ENCODE data around the gene PTRHD1. TPM values are rescaled to one million over a fixed set of nuclear protein-coding genes. Genes with fewer than 3 reads are reported as not detected.

Gene PTRHD1
- total RNA-seq, 2 donors from 2014 or later = 37.2 to 38.2 TPM

GRCh38 chr2:24840962-24841945, 48.1 kb upstream of the PTRHD1 start:
- no peak overlapping the region for H3K9ac ChIP-seq (ENCODE audit: extremely low read depth, low read length, poor library complexity, severe bottlenecking)
- H3K36me3 ChIP-seq (ENCODE audit: control insufficient read depth, insufficient read depth, low read length) = no peaks in the 10 kb centered on the region
- Mint-ChIP-seq H3K27ac (no peak overlapping the region), H3K4me1 (no peaks in the 10 kb centered on the region), H3K9me3 (peaks cover 9% of the 10 kb centered on the region), H3K36me3 (ENCODE audit: low read depth) (peaks cover 12% of the 10 kb centered on the region), H3K27me3 (ENCODE audit: insufficient read depth) (no peaks in the 10 kb centered on the region), H3K4me3 (no peak overlapping the region)
- H3K4me3 ChIP-seq (ENCODE audit: low read length) = no peak overlapping the region
- peaks cover 6% of the 10 kb centered on the region for H3K9me3 ChIP-seq (ENCODE audit: control insufficient read depth, low read length)
- TF ChIP-seq CTCF (conservative IDR thresholded peaks at IDR 0.05) = no peak
- 92 to 94% methylated on average over 17 to 26 of the region's 26 CpGs for WGBS, 2 experiments (ENCODE audit: insufficient coverage in 1 of 2, insufficient read length in 1 of 2)
- H3K27ac ChIP-seq (ENCODE audit: low read depth, low read length) = no peak overlapping the region
- no peaks in the 10 kb centered on the region for H3K4me1 ChIP-seq (ENCODE audit: control insufficient read depth, insufficient read depth, low read length)
- H3K27me3 ChIP-seq (ENCODE audit: control insufficient read depth, insufficient read depth, low read length, poor library complexity, severe bottlenecking) = no peaks in the 10 kb centered on the region
- no peak for DNase-seq

- H3K36me3 Mint-ChIP-seq (ENCODE audit: low read depth) = peaks cover 15% of the 10 kb centered on the region
These were observed 47.1 kb upstream of the PTRHD1 start for GRCh38 chr2:24840164-24840869.

More at GRCh38 chr2:24840164-24840869, 47.1 kb upstream of the PTRHD1 start:
- Histone ChIP-seq H3K27ac (ENCODE audit: low read depth, low read length) (no peak overlapping the region), H3K4me1 (ENCODE audit: control insufficient read depth, insufficient read depth, low read length) (no peaks in the 10 kb centered on the region), H3K36me3 (ENCODE audit: control insufficient read depth, insufficient read depth, low read length) (no peaks in the 10 kb centered on the region), H3K9ac (ENCODE audit: extremely low read depth, low read length, poor library complexity, severe bottlenecking) (no peak overlapping the region), H3K9me3 (ENCODE audit: control insufficient read depth, low read length) (no peaks in the 10 kb centered on the region), H3K4me3 (ENCODE audit: low read length) (no peak overlapping the region), H3K27me3 (ENCODE audit: control insufficient read depth, insufficient read depth, low read length, poor library complexity, severe bottlenecking) (no peaks in the 10 kb centered on the region)
- H3K9me3 Mint-ChIP-seq = peaks cover 2% of the 10 kb centered on the region
- H3K27me3 Mint-ChIP-seq (ENCODE audit: insufficient read depth) = no peaks in the 10 kb centered on the region
- DNase-seq = no peak
- 84 to 87% methylated on average over 8 to 17 of the region's 17 CpGs for WGBS, 2 experiments (ENCODE audit: insufficient coverage in 1 of 2, insufficient read length in 1 of 2)
- no peak overlapping the region for H3K4me3 Mint-ChIP-seq
- H3K4me1 Mint-ChIP-seq = no peaks in the 10 kb centered on the region
- TF ChIP-seq CTCF (conservative IDR thresholded peaks at IDR 0.05) = no peak
- H3K27ac Mint-ChIP-seq = no peak overlapping the region
